Lung (tissue), 12 donors: ENCODE data around the gene TNP1. TPM values are rescaled to one million over a fixed set of nuclear protein-coding genes. Genes with fewer than 3 reads are reported as not detected.

ENCODE experiments used
- ATAC-seq: fragments of 200-7000 bp; cut with Tn5 transposase; one replicate; pipeline ENCODE4 v1.9.1; 2020; ENCODE audit warnings: moderate number of reproducible peaks; ENCODE audit not compliant: insufficient read depth, low FRiP score
- DNase-seq, 3 donors: peaks; one replicate each; pipeline ENCODE4 v3.0.0-alpha.2; 2013 to 2017
- H3K27ac ChIP-seq, 2 donors: one replicate each; pipeline ENCODE4 v1.5.1; 2013; ENCODE audit warnings: mild to moderate bottlenecking in 2 of 2, moderate library complexity in 2 of 2, control low read depth in 1 of 2, inconsistent platforms in 1 of 2, low read depth in 1 of 2, low read length in 1 of 2
- H3K27me3 ChIP-seq, 3 donors: one replicate each; pipeline ENCODE4 v1.5.1; 2013; ENCODE audit warnings: low read length in 2 of 3; ENCODE audit not compliant: control insufficient read depth in 3 of 3, insufficient read depth in 3 of 3
- H3K36me3 ChIP-seq, 4 donors: one replicate each; pipeline ENCODE4 v1.5.1; 2013; ENCODE audit warnings: low read length in 4 of 4, mild to moderate bottlenecking in 1 of 4, moderate library complexity in 1 of 4; ENCODE audit not compliant: control insufficient read depth in 4 of 4, insufficient read depth in 4 of 4
- H3K4me1 ChIP-seq, 5 donors: one replicate each; pipeline ENCODE4 v1.5.1; 2013; ENCODE audit warnings: low read length in 5 of 5, mild to moderate bottlenecking in 2 of 5, moderate library complexity in 1 of 5; ENCODE audit not compliant: control insufficient read depth in 5 of 5, insufficient read depth in 5 of 5
- H3K4me3 ChIP-seq: one replicate; pipeline ENCODE4 v1.5.1; 2013; ENCODE audit warnings: mild to moderate bottlenecking, control low read depth, moderate library complexity
- H3K9ac ChIP-seq, 2 donors: one replicate each; pipeline ENCODE4 v1.5.1; 2013; ENCODE audit warnings: low read length in 2 of 2, control low read depth in 1 of 2; ENCODE audit not compliant: insufficient read depth in 1 of 2
- H3K9me3 ChIP-seq, 4 donors: one replicate each; pipeline ENCODE4 v1.5.1; 2013; ENCODE audit warnings: low read length in 3 of 4, mild to moderate bottlenecking in 1 of 4, moderate library complexity in 1 of 4; ENCODE audit not compliant: control insufficient read depth in 4 of 4, insufficient read depth in 3 of 4
- CTCF ChIP-seq: IDR thresholded peaks from 2 replicates; pipeline ENCODE4 v1.5.1; 2012; ENCODE audit warnings: mild to moderate bottlenecking; ENCODE audit errors: control extremely low read depth, extremely low read depth
- WGBS, 2 donors: extraction: QIAGEN DNeasy Blood & Tissue Kit; methylation state at CpG; one replicate each; pipeline ENCODE4 v1.1.7; 2013; 5-methylcytosine and 5-hydroxymethylcytosine counted together
- polyA plus RNA-seq, 2 donors: library from polyadenylated mRNA; stranded (reverse); fragments of 200-250 nt; gene quantifications; one replicate each; pipeline ENCODE4 v1.2.1, GENCODE V29; 2013
- total RNA-seq, 2 donors: library from RNA; depleted of rRNA in 1 of 2; stranded (reverse); fragments of >200 nt in 1 of 2; gene quantifications; one replicate each; pipeline ENCODE4 v1.2.1, GENCODE V29; 2014 to 2021
- donor health status: control.
- donor health status: control.
- donor health status: Bipolar disorder and iron deficiency.
- donor health status: healthy.
- donor health status: DM: yes; HTN: yes; CAD: no.

Gene TNP1
- total and polyA plus RNA-seq, 4 donors, result not detected

- TF ChIP-seq CTCF, result no peak
- Histone ChIP-seq H3K4me1 (peaks cover 0 to 9% (median 0%) of the 10 kb centered on the region in 5 donors), H3K27ac (no peak overlapping the region)
Observed at GRCh38 chr2:216866515-216867095, 6.7 kb upstream of the TNP1 start.

GRCh38 chr2:216865658-216866057 lies 5.8 kb upstream of the TNP1 start:
- DNase-seq (no peak), ATAC-seq (no peak)
- Histone ChIP-seq H3K9ac (no peak overlapping the region), H3K27me3 (no peaks in the 10 kb centered on the region), H3K36me3 (no peaks in the 10 kb centered on the region), H3K27ac (no peak overlapping the region), H3K4me3 (no peak overlapping the region), H3K9me3 (no peaks in the 10 kb centered on the region), H3K4me1 (peaks cover 0 to 9% (median 0%) of the 10 kb centered on the region in 5 donors)
- 92% methylated on average over 3 of the region's 3 CpGs for WGBS, 2 donors
- TF ChIP-seq CTCF, result no peak

More at GRCh38 chr2:216866515-216867095, 6.7 kb upstream of the TNP1 start:
- Histone ChIP-seq H3K4me3 (no peak overlapping the region), H3K9ac (no peak overlapping the region), H3K9me3 (no peaks in the 10 kb centered on the region), H3K36me3 (no peaks in the 10 kb centered on the region), H3K27me3 (no peaks in the 10 kb centered on the region)
- WGBS, 2 donors, result 85 to 92% methylated on average over 3 of the region's 3 CpGs
- DNase-seq (no peak), ATAC-seq (no peak)

GRCh38 chr2:216863946-216864345 lies 4.1 kb upstream of the TNP1 start:
- Histone ChIP-seq H3K27me3 (no peaks in the 10 kb centered on the region), H3K9me3 (no peaks in the 10 kb centered on the region), H3K4me1 (peaks cover 0 to 9% (median 0%) of the 10 kb centered on the region in 5 donors), H3K27ac (no peak overlapping the region), H3K36me3 (no peaks in the 10 kb centered on the region), H3K9ac (no peak overlapping the region), H3K4me3 (no peak overlapping the region)
- 77 to 78% methylated on average over 4 of the region's 4 CpGs for WGBS, 2 donors
- DNase-seq (no peak), ATAC-seq (no peak)
- TF ChIP-seq CTCF, result no peak
